ENCODE data around the gene ARF3.

The ARF3 gene

GRCh38 chr12:48981757-48982157, 24.5 kb upstream of the ARF3 start:
- no peak overlapping the region for H3K4me3 ChIP-seq (ENCODE audit: control insufficient read depth, low read depth, low read length)
- DNase-seq (ENCODE audit: low read depth) = no peak

GRCh38 chr12:48980953-48981756, 23.9 kb upstream of the ARF3 start:
- DNase-seq (ENCODE audit: low read depth) = no peak
- no peak overlapping the region for H3K4me3 ChIP-seq (ENCODE audit: control insufficient read depth, low read depth, low read length)
- no peak for TF ChIP-seq CTCF (conservative IDR thresholded peaks at IDR 0.05; ENCODE audit: control insufficient read depth, insufficient read depth, low read depth, low read length)

More at GRCh38 chr12:48981757-48982157, 24.5 kb upstream of the ARF3 start:
- TF ChIP-seq CTCF (conservative IDR thresholded peaks at IDR 0.05; ENCODE audit: control insufficient read depth, insufficient read depth, low read depth, low read length) = no peak

- no peak for DNase-seq (ENCODE audit: low read depth)
- no peak overlapping the region for H3K4me3 ChIP-seq (ENCODE audit: control insufficient read depth, low read depth, low read length)
- no peak for TF ChIP-seq CTCF (conservative IDR thresholded peaks at IDR 0.05; ENCODE audit: control insufficient read depth, insufficient read depth, low read depth, low read length)
Observed at GRCh38 chr12:48980389-48980952, 23.2 kb upstream of the ARF3 start.

- no peak overlapping the region for H3K4me3 ChIP-seq (ENCODE audit: control insufficient read depth, low read depth, low read length)
- TF ChIP-seq CTCF (conservative IDR thresholded peaks at IDR 0.05; ENCODE audit: control insufficient read depth, insufficient read depth, low read depth, low read length) = no peak
- no peak for DNase-seq (ENCODE audit: low read depth)
Observed at GRCh38 chr12:48979602-48980388, 22.5 kb upstream of the ARF3 start.

GRCh38 chr12:48978741-48979601, 21.7 kb upstream of the ARF3 start:
- TF ChIP-seq CTCF (conservative IDR thresholded peaks at IDR 0.05; ENCODE audit: control insufficient read depth, insufficient read depth, low read depth, low read length) = no peak
- no peak overlapping the region for H3K4me3 ChIP-seq (ENCODE audit: control insufficient read depth, low read depth, low read length)
- DNase-seq (ENCODE audit: low read depth) = no peak

GRCh38 chr12:48978291-48978740, 21.0 kb upstream of the ARF3 start, which contains the start of gene WNT1:
Gene WNT1 (plus strand): TSS chr12:48978322. CDS start chr12:48978651, 329 bp downstream.
- no peak within 1 kb of the TSS for H3K4me3 ChIP-seq (ENCODE audit: control insufficient read depth, low read depth, low read length)
- DNase-seq (ENCODE audit: low read depth) = no peak
- TF ChIP-seq CTCF (conservative IDR thresholded peaks at IDR 0.05; ENCODE audit: control insufficient read depth, insufficient read depth, low read depth, low read length) = no peak
